ENCODE measurements around the gene ANKMY1.

The ANKMY1 gene

DNA sequence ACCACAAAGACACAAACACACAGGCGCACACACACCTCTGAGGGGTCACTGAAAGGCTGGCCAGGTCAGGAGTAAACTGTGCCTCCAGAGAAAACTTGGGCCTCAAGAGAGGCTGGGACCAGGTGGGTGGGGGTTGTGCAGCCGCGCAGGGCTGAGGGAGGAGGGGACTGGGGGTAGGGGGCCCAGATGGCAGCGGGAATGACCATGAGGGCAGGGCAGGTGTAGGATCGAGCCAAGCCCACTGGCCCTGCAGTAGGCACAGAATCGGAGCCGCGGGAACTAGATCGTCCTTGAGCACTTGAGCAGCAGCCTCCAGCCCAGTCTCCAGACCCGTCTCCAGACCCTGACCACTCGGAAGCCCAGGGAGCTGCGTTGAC is 36.8 kb downstream of the ANKMY1 start:
- H3K79me2 ChIP-seq = peaks cover 2% of the 10 kb centered on the region
- no peak overlapping the region for H3K27ac ChIP-seq
- TF ChIP-seq, protein P1, sequence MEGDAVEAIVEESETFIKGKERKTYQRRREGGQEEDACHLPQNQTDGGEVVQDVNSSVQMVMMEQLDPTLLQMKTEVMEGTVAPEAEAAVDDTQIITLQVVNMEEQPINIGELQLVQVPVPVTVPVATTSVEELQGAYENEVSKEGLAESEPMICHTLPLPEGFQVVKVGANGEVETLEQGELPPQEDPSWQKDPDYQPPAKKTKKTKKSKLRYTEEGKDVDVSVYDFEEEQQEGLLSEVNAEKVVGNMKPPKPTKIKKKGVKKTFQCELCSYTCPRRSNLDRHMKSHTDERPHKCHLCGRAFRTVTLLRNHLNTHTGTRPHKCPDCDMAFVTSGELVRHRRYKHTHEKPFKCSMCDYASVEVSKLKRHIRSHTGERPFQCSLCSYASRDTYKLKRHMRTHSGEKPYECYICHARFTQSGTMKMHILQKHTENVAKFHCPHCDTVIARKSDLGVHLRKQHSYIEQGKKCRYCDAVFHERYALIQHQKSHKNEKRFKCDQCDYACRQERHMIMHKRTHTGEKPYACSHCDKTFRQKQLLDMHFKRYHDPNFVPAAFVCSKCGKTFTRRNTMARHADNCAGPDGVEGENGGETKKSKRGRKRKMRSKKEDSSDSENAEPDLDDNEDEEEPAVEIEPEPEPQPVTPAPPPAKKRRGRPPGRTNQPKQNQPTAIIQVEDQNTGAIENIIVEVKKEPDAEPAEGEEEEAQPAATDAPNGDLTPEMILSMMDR (IDR thresholded peaks at IDR 0.05) = no peak
- no peak overlapping the region for H2AFZ ChIP-seq
- H3K27me3 ChIP-seq (ENCODE audit: control insufficient read depth, insufficient read depth, low read length) = no peaks in the 10 kb centered on the region
- H3K4me1 ChIP-seq = no peaks in the 10 kb centered on the region
- H3K4me2 ChIP-seq (ENCODE audit: low read length) = no peak overlapping the region
- H3K9ac ChIP-seq = no peak overlapping the region
- H3K9me3 ChIP-seq (ENCODE audit: control insufficient read depth, low read length) = no peaks in the 10 kb centered on the region
- H3K4me3 ChIP-seq (ENCODE audit: low read depth, low read length) = no peak overlapping the region
- H3K36me3 ChIP-seq (ENCODE audit: control insufficient read depth, insufficient read depth, low read length) = peaks cover 2% of the 10 kb centered on the region

DNA sequence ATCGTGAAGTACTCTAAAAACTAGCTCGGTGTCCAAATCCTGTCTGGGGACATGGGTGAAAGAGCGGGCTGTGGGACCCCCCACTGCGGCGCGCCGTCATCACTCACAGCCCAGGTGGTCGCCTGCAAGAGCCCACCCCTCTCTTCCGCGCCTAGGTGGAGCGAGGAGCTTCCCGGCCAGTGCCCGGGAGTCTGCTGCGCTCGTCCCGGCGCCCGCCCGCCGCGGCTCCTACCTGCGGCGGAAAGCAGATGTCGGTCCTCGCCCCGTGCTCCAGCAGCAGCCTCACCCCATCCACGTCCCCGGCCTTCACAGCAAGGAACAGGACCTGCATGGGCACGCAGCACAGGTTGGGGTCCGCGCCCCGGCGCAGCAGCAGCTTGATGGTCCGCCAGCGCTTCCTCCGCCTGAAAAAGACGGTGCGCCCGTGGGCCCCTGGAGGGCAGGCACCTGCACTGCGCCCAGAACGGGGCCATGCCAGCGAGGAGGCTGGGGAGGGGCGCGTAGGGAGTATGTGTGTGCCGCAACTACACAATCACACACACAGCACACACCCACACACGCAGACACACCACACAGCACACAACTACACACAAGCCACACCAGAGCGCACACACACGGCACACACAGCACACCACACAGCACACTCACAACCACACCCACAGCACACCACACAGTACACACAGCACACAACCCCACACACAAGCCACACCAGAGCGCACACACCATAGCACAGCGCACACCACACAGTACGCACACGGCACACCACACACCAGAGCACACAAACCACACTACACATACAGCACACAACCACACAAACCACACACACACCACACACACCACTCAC is 37.4 kb downstream of the ANKMY1 start:
- Histone ChIP-seq H3K9ac (no peak overlapping the region), H3K4me2 (ENCODE audit: low read length) (no peak overlapping the region), H3K4me1 (no peaks in the 10 kb centered on the region), H3K27me3 (ENCODE audit: control insufficient read depth, insufficient read depth, low read length) (no peaks in the 10 kb centered on the region), H3K36me3 (ENCODE audit: control insufficient read depth, insufficient read depth, low read length) (peaks cover 2% of the 10 kb centered on the region), H3K79me2 (peaks cover 2% of the 10 kb centered on the region), H3K9me3 (ENCODE audit: control insufficient read depth, low read length) (no peaks in the 10 kb centered on the region), H3K27ac (no peak overlapping the region), H3K4me3 (ENCODE audit: low read depth, low read length) (no peak overlapping the region), H2AFZ (no peak overlapping the region)
- TF ChIP-seq, protein P1 (IDR thresholded peaks at IDR 0.05) = no peak

DNA sequence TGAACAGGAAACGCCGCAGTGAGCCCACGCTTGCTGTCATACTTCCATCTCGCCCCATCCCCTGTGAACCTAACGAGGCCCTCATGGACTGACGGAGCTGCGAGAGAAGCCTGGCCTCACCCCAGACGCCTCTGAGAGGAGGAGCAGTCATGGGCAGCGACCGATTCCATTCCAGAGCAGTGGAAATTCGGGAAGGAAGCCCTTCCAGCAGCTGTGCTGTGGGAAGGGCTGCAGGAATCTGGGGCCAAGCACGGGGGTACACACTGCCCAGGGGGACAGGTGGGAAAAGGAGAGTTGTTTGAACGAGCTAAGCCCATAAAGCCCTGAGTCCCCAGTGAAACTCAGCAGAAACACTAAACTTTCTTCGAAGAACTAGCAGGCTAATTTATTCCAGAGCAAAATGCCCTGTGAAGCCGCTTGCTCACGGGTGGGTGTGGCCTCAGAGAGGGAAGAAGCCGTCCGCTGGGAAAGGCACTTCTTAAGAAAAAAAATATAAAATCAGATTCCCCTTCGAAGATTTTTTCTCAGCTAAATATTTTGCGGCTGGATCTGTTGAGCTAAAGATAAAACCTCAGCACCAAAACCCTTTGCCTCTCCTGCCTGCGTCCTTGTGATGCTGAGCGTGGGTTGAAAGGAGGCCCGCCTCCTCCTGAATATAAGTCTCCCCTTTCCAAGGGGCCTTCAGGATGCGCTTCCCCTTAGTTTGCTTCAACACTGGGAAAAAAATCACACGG is 38.2 kb downstream of the ANKMY1 start:
- TF ChIP-seq, protein P1 (IDR thresholded peaks at IDR 0.05) = no peak
- H3K9ac ChIP-seq = no peak overlapping the region
- H3K79me2 ChIP-seq = no peaks in the 10 kb centered on the region

DNA sequence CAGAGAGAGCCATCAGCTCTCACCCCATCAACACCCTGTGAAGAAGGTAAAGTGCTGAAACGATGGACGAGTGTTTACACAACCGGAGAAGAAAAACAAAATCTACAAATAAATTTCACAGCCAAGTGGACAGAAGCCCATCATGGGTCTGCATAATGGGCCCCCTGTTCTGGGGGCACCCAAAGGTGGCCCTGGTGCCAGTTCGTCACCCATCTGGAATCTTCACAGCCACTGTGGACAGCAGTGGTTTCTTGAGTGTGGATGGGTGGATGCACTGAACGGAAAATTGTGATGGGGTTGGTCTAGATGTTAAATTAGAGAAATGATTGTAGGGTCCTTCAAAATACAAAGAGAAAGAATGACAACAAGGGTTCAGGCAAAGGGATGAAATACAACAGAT is 38.8 kb downstream of the ANKMY1 start:
- H3K27me3 ChIP-seq (ENCODE audit: control insufficient read depth, insufficient read depth, low read length) = no peaks in the 10 kb centered on the region
- H3K79me2 ChIP-seq = no peaks in the 10 kb centered on the region
- no peaks in the 10 kb centered on the region for H3K9me3 ChIP-seq (ENCODE audit: control insufficient read depth, low read length)
- no peak overlapping the region for H3K4me2 ChIP-seq (ENCODE audit: low read length)
- H2AFZ ChIP-seq = no peak overlapping the region
- no peak overlapping the region for H3K4me3 ChIP-seq (ENCODE audit: low read depth, low read length)
- TF ChIP-seq, protein P1 (IDR thresholded peaks at IDR 0.05) = no peak
- H3K27ac ChIP-seq = no peak overlapping the region
- H3K9ac ChIP-seq = no peak overlapping the region
- H3K36me3 ChIP-seq (ENCODE audit: control insufficient read depth, insufficient read depth, low read length) = peaks cover 2% of the 10 kb centered on the region
- peaks cover under 1% of the 10 kb centered on the region for H3K4me1 ChIP-seq

More for the DNA sequence above, 38.2 kb downstream of the ANKMY1 start:
- H3K27me3 ChIP-seq (ENCODE audit: control insufficient read depth, insufficient read depth, low read length) = no peaks in the 10 kb centered on the region
- H3K27ac ChIP-seq = no peak overlapping the region
- no peak overlapping the region for H3K4me2 ChIP-seq (ENCODE audit: low read length)
- peaks cover 2% of the 10 kb centered on the region for H3K36me3 ChIP-seq (ENCODE audit: control insufficient read depth, insufficient read depth, low read length)
- no peaks in the 10 kb centered on the region for H3K9me3 ChIP-seq (ENCODE audit: control insufficient read depth, low read length)
- no peak overlapping the region for H3K4me3 ChIP-seq (ENCODE audit: low read depth, low read length)
- H3K4me1 ChIP-seq = no peaks in the 10 kb centered on the region
- H2AFZ ChIP-seq = no peak overlapping the region

Measured in parathyroid adenoma (tissue), 2 donors.